ENCODE results near the gene MYCBP2. TPM values are rescaled to one million over a fixed set of nuclear protein-coding genes. Genes with fewer than 3 reads are reported as not detected.

MYCBP2 gene, protein sequence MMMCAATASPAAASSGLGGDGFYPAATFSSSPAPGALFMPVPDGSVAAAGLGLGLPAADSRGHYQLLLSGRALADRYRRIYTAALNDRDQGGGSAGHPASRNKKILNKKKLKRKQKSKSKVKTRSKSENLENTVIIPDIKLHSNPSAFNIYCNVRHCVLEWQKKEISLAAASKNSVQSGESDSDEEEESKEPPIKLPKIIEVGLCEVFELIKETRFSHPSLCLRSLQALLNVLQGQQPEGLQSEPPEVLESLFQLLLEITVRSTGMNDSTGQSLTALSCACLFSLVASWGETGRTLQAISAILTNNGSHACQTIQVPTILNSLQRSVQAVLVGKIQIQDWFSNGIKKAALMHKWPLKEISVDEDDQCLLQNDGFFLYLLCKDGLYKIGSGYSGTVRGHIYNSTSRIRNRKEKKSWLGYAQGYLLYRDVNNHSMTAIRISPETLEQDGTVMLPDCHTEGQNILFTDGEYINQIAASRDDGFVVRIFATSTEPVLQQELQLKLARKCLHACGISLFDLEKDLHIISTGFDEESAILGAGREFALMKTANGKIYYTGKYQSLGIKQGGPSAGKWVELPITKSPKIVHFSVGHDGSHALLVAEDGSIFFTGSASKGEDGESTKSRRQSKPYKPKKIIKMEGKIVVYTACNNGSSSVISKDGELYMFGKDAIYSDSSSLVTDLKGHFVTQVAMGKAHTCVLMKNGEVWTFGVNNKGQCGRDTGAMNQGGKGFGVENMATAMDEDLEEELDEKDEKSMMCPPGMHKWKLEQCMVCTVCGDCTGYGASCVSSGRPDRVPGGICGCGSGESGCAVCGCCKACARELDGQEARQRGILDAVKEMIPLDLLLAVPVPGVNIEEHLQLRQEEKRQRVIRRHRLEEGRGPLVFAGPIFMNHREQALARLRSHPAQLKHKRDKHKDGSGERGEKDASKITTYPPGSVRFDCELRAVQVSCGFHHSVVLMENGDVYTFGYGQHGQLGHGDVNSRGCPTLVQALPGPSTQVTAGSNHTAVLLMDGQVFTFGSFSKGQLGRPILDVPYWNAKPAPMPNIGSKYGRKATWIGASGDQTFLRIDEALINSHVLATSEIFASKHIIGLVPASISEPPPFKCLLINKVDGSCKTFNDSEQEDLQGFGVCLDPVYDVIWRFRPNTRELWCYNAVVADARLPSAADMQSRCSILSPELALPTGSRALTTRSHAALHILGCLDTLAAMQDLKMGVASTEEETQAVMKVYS (N-terminal part only)
- total RNA-seq (2014; rRNA removed; shearing (Covaris generic)) = 49.9 and 56.3 TPM in 2 replicates

DNA sequence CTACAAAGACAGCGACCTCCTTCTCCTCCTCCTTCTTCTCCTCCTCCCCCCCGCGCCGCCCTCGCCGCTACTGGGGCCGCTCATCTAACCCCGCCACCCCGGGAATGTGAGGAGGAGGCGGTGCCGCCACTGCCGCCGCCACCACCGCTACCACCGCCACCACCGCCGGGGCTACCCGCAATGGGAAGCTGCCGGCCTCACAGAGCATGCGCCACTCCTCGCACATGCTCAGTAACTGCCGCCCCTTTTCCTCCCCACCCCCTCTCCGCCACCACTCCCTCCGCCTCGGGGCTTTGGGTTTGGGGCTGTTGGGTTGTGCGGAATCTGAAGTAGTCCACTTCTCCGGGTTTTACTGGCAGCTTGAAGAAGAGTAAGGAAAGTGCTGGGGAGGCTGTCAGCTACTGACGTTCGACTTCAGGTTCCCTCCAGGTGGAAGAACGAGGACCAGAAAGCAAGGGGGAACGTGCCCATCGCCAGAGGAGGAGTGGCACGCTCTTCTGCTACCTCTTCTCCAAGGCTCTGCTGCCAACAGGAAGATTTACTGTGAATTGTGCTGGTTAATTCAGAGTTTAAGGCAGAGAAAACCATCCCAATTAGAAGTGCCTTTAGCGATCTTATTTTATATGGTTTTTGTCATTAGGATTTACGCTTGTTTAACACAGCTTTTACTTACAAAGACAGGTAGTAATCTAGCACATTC lies at the start of gene MYCBP2:
Gene MYCBP2 (minus strand): TSS at position 190 of the 700 bp plus-strand sequence. CDS start 319 bp downstream, outside the sequence.

DNA sequence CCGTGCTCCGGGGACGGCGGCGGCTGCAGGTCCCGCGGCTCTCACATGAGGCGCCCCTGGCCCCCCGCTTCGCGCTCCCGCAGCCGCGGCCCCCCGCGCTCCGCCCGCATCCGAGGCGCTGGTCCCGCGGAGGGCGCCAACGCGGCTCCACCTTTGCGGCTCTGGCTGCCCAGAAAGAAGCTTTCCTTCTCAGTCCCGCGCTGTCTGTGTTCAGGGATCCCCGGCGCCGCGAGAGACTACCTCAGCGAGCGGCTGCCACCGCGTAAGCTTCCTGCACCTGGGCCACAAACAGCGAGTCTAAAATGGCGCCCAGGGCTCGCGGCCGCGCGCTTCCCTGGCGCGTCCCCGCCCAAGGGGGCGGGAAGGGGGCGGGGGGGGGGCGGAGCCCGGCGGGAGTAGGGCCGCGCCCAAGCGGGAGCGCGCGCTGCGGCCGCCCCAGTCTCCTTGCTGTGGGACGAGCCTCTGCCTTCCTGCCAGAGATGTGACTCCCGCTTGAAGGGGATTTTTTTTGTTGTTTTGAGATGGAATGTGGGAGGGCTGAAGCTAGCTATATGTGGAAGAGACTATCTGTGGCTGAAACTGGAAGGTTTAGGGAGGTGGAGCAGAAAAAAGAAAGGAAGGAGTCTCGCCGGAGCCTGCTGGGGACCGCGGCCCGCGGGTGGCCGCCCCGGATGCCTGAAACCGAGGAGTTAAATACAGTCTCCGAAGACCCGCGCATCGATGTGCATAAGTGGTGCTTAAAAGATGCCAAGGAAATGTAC lies 299.9 kb downstream of the MYCBP2 start, which contains the start of gene FBXL3:
Gene FBXL3 (minus strand): TSS at position 299 of the 761 bp plus-strand sequence. CDS start 5,299 bp downstream, outside the sequence.

Other genes with a start within 250 kb of the MYCBP2 start
- gene SCEL, start 208.6 kb upstream of the MYCBP2 start, total RNA-seq (2014; rRNA removed; shearing (Covaris generic)) = 0.13 and 0.64 TPM in 2 replicates